ENCODE results near the gene OTOF.

Gene OTOF

DNA sequence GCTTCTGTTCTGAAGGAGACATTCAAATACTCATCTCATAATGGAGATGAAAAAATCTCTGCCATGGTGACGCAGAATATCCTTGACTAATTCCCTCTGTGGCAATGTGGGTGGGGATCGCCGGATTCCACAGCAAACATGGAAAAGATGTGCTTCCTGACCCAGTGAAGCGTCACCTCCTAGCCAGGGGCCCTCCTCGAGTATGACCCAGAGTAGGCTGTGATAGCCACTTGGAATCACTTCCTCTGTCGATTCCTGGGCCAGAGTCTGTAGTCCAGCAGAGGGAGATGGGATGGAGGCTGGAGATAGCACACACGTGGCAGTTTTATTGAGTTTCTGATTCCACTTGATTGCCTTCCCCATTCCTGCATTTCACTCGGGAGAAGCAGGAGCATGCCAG is 39.4 kb downstream of the OTOF start:
- Histone ChIP-seq H3K4me1 (ENCODE audit: low read length) (no peaks in the 10 kb centered on the region), H3K27me3 (replicated peaks; ENCODE audit: insufficient read depth, low read length) (no peaks in the 10 kb centered on the region), H3K27ac (ENCODE audit: low read length) (no peak overlapping the region), H3K9ac (ENCODE audit: low read length) (no peak overlapping the region), H3K79me2 (ENCODE audit: low read length) (no peaks in the 10 kb centered on the region), H3K9me2 (replicated peaks; ENCODE audit: insufficient read depth, low read length) (no peaks in the 10 kb centered on the region), H3K4me3 (ENCODE audit: low read length) (no peak overlapping the region), H3K4me2 (ENCODE audit: low read depth, low read length) (no peak overlapping the region), H2AFZ (ENCODE audit: low read length) (no peak overlapping the region), H3F3A (ENCODE audit: insufficient read depth, low read length) (no peaks in the 10 kb centered on the region), H4K20me1 (ENCODE audit: insufficient read depth, low read length) (no peaks in the 10 kb centered on the region), H3K36me3 (replicated peaks; ENCODE audit: insufficient read depth, low read length) (no peaks in the 10 kb centered on the region), H3K9me3 (replicated peaks; ENCODE audit: insufficient read depth, low read length) (no peaks in the 10 kb centered on the region)
- no peak for TF ChIP-seq EZH2phosphoT487 (IDR thresholded peaks at IDR 0.05; ENCODE audit: low read length)
- TF ChIP-seq EZH2 (optimal IDR thresholded peaks at IDR 0.05; ENCODE audit: low read depth, low read length), result no peak
- TF ChIP-seq, protein P1, sequence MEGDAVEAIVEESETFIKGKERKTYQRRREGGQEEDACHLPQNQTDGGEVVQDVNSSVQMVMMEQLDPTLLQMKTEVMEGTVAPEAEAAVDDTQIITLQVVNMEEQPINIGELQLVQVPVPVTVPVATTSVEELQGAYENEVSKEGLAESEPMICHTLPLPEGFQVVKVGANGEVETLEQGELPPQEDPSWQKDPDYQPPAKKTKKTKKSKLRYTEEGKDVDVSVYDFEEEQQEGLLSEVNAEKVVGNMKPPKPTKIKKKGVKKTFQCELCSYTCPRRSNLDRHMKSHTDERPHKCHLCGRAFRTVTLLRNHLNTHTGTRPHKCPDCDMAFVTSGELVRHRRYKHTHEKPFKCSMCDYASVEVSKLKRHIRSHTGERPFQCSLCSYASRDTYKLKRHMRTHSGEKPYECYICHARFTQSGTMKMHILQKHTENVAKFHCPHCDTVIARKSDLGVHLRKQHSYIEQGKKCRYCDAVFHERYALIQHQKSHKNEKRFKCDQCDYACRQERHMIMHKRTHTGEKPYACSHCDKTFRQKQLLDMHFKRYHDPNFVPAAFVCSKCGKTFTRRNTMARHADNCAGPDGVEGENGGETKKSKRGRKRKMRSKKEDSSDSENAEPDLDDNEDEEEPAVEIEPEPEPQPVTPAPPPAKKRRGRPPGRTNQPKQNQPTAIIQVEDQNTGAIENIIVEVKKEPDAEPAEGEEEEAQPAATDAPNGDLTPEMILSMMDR (IDR thresholded peaks at IDR 0.05; ENCODE audit: low read length), result no peak
- no peak for DNase-seq

DNA sequence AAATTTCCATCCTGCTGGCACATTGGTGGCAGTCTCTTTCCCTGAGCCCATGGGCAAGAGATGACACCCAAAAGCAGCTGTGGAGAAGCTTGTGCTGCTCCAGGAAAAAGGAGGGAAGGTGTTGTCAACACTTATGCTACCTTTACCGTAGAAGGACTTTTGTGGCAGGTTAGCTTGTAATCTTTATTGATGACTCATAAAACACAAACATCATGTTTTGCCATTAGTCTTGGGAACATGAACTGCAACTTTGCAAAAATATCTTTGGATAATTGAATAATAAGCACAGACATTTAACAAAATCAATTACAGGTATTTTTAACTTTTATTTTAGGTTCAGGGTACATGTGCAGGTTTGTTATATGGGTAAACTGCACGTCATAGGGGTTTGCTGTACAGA is 42.8 kb downstream of the OTOF start:
- Histone ChIP-seq H3F3A (ENCODE audit: insufficient read depth, low read length) (no peaks in the 10 kb centered on the region), H3K79me2 (ENCODE audit: low read length) (no peaks in the 10 kb centered on the region), H3K9me3 (replicated peaks; ENCODE audit: insufficient read depth, low read length) (no peaks in the 10 kb centered on the region), H4K20me1 (ENCODE audit: insufficient read depth, low read length) (no peaks in the 10 kb centered on the region), H3K9me2 (replicated peaks; ENCODE audit: insufficient read depth, low read length) (no peaks in the 10 kb centered on the region), H3K4me3 (ENCODE audit: low read length) (no peak overlapping the region), H3K9ac (ENCODE audit: low read length) (no peak overlapping the region), H3K27me3 (replicated peaks; ENCODE audit: insufficient read depth, low read length) (no peaks in the 10 kb centered on the region), H3K4me1 (ENCODE audit: low read length) (peaks cover 15% of the 10 kb centered on the region; the same call in 1 of the 2 replicates), H2AFZ (ENCODE audit: low read length) (no peak overlapping the region), H3K36me3 (replicated peaks; ENCODE audit: insufficient read depth, low read length) (no peaks in the 10 kb centered on the region), H3K4me2 (ENCODE audit: low read depth, low read length) (no peak overlapping the region), H3K27ac (ENCODE audit: low read length) (no peak overlapping the region)
- TF ChIP-seq EZH2 (optimal IDR thresholded peaks at IDR 0.05; ENCODE audit: low read depth, low read length) (no peak), EZH2phosphoT487 (IDR thresholded peaks at IDR 0.05; ENCODE audit: low read length) (no peak)
- TF ChIP-seq, protein P1 (IDR thresholded peaks at IDR 0.05; ENCODE audit: low read length), result no peak
- DNase-seq, result no peak

DNA sequence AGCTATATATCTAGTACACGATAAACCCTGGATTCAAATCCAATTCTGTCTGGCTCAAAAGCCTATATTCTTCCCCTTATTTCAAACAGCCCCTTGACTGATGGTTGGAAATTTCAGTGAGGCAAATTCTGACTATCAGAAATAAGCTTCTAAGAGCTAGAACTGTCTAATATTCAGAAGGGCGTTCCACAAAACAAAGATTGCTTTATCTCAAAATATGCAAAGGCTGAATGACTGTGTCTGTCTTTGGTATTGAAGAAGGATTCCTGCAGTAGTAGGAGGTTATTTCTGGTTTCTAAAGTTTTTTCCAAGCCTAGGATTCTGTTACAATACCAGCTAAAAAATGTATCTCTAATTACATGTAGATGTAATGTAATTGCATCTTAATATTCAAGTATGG is 45.1 kb downstream of the OTOF start:
- H3K27ac ChIP-seq (ENCODE audit: low read length), result no peak overlapping the region
- no peaks in the 10 kb centered on the region for H3K79me2 ChIP-seq (ENCODE audit: low read length)
- no peaks in the 10 kb centered on the region for H3F3A ChIP-seq (ENCODE audit: insufficient read depth, low read length)
- H2AFZ ChIP-seq (ENCODE audit: low read length), result peak overlapping the region; percentile 48; the same call in 1 of the 2 replicates
- DNase-seq, result no peak
- no peaks in the 10 kb centered on the region for H3K9me2 ChIP-seq (replicated peaks; ENCODE audit: insufficient read depth, low read length)
- H3K4me3 ChIP-seq (ENCODE audit: low read length), result no peak overlapping the region
- TF ChIP-seq EZH2phosphoT487 (IDR thresholded peaks at IDR 0.05; ENCODE audit: low read length) (no peak), EZH2 (optimal IDR thresholded peaks at IDR 0.05; ENCODE audit: low read depth, low read length) (no peak)
- TF ChIP-seq, protein P1 (IDR thresholded peaks at IDR 0.05; ENCODE audit: low read length), result no peak
- H3K4me1 ChIP-seq (ENCODE audit: low read length), result peaks cover 15% of the 10 kb centered on the region; the same call in 1 of the 2 replicates
- no peaks in the 10 kb centered on the region for H4K20me1 ChIP-seq (ENCODE audit: insufficient read depth, low read length)
- H3K9ac ChIP-seq (ENCODE audit: low read length), result no peak overlapping the region
- H3K27me3 ChIP-seq (replicated peaks; ENCODE audit: insufficient read depth, low read length), result no peaks in the 10 kb centered on the region
- H3K36me3 ChIP-seq (replicated peaks; ENCODE audit: insufficient read depth, low read length), result no peaks in the 10 kb centered on the region
- H3K9me3 ChIP-seq (replicated peaks; ENCODE audit: insufficient read depth, low read length), result no peaks in the 10 kb centered on the region
- peak overlapping the region; percentile 22; the same call in 1 of the 2 replicates for H3K4me2 ChIP-seq (ENCODE audit: low read depth, low read length)

Data from MM.1S (cell line).